Smooth muscle cell (in vitro differentiated cells): ENCODE data around the gene UCP1. TPM values are rescaled to one million over a fixed set of nuclear protein-coding genes. Genes with fewer than 3 reads are reported as not detected.

ENCODE experiments used
- DNase-seq: peaks from one replicate; lab custom pipeline; 2025; ENCODE audit not compliant: unreplicated experiment; lab: John Stamatoyannopoulos, UW
- H2AFZ ChIP-seq: fragments of 200-600 bp; sonication (generic); 2 replicates; pipeline ENCODE4 v1.6.0; 2016; ENCODE audit warnings: antibody characterized with exemption, low read depth, mild to moderate bottlenecking
- H3F3A ChIP-seq: fragments of 200-600 bp; sonication (generic); 2 replicates; pipeline ENCODE4 v1.6.0; 2017; ENCODE audit warnings: antibody characterized with exemption, low read depth
- H3K27ac ChIP-seq: fragments of 200-600 bp; sonication (generic); 2 replicates; pipeline ENCODE4 v1.5.1; 2016; ENCODE audit warnings: low read depth, mild to moderate bottlenecking
- H3K27me3 ChIP-seq: fragments of 200-600 bp; sonication (generic); 2 replicates; pipeline ENCODE4 v1.6.1; 2016; ENCODE audit warnings: low read depth, mild to moderate bottlenecking
- H3K36me3 ChIP-seq: fragments of 200-600 bp; sonication (generic); 2 replicates; pipeline ENCODE4 v1.5.1; 2016; ENCODE audit warnings: low read depth
- H3K4me1 ChIP-seq: fragments of 200-600 bp; sonication (generic); 2 replicates; pipeline ENCODE4 v1.5.1; 2016; ENCODE audit warnings: low read depth
- H3K4me2 ChIP-seq: fragments of 200-600 bp; sonication (generic); 2 replicates; pipeline ENCODE4 v1.6.0; 2016; ENCODE audit warnings: mild to moderate bottlenecking
- H3K4me3 ChIP-seq: fragments of 200-600 bp; sonication (generic); 2 replicates; pipeline ENCODE4 v1.5.1; 2016; ENCODE audit warnings: mild to moderate bottlenecking
- H3K79me2 ChIP-seq: fragments of 200-600 bp; sonication (generic); 2 replicates; pipeline ENCODE4 v1.6.0; 2016; ENCODE audit warnings: low read depth, mild to moderate bottlenecking
- H3K9ac ChIP-seq: fragments of 200-600 bp; sonication (generic); 2 replicates; pipeline ENCODE4 v1.6.0; 2016; ENCODE audit warnings: low read depth
- H3K9me3 ChIP-seq: fragments of 200-600 bp; sonication (generic); replicated peaks from 2 replicates; pipeline ENCODE4 v1.5.1; 2016; ENCODE audit warnings: low read depth
- H4K20me1 ChIP-seq: fragments of 200-600 bp; sonication (generic); 2 replicates; pipeline ENCODE4 v1.6.0; 2016; ENCODE audit warnings: low read depth
- CTCF ChIP-seq: fragments of 200-600 bp; sonication (generic); IDR thresholded peaks from 2 replicates; pipeline ENCODE4 v1.5.1; 2017; ENCODE audit warnings: borderline replicate concordance, mild to moderate bottlenecking, antibody characterized with exemption; ENCODE audit not compliant: insufficient read depth, poor library complexity, severe bottlenecking
- WGBS: methylation state at CpG from one replicate; pipeline ENCODE4 v1.1.7; 2016; ENCODE audit warnings: low lambda C conversion rate; 5-methylcytosine and 5-hydroxymethylcytosine counted together
- polyA plus RNA-seq: library from polyadenylated mRNA; unstranded; fragments of >200 nt; fragmentation: Nextera tagmentation; extraction: Ambion mirVana; gene quantifications from 2 replicates; pipeline ENCODE4 v1.2.1, GENCODE V29; 2016
- total RNA-seq: library from RNA; depleted of rRNA; stranded (reverse); fragments of >200 nt; gene quantifications from 2 replicates; pipeline ENCODE4 v1.2.3, GENCODE V29; 2014

The UCP1 gene
- total and polyA plus RNA-seq, 2 experiments from 2014 or later = 0.24 TPM; not detected in 1

- H3K36me3 ChIP-seq = peaks cover 5% of the 10 kb centered on the region
- no peaks in the 10 kb centered on the region for H3K27me3 ChIP-seq
- no peak overlapping the region for H2AFZ ChIP-seq
- H3F3A ChIP-seq = no peaks in the 10 kb centered on the region
- no peak overlapping the region for H3K9ac ChIP-seq
- WGBS = 88% methylated on average over 4 of the region's 4 CpGs
- no peak overlapping the region for H3K27ac ChIP-seq
- no peaks in the 10 kb centered on the region for H4K20me1 ChIP-seq
- H3K4me2 ChIP-seq = no peak overlapping the region
- H3K79me2 ChIP-seq = no peaks in the 10 kb centered on the region
- DNase-seq = no peak
- no peaks in the 10 kb centered on the region for H3K9me3 ChIP-seq
- H3K4me1 ChIP-seq = no peaks in the 10 kb centered on the region
- no peak for TF ChIP-seq CTCF
- H3K4me3 ChIP-seq = no peak overlapping the region
Observed at GRCh38 chr4:140533951-140534480, 34.7 kb downstream of the UCP1 start.

- no peak overlapping the region for H3K4me3 ChIP-seq
- H3K4me1 ChIP-seq = peaks cover 9% of the 10 kb centered on the region
- no peak overlapping the region for H3K9ac ChIP-seq
- no peak for DNase-seq
- H4K20me1 ChIP-seq = no peaks in the 10 kb centered on the region
- H3K9me3 ChIP-seq = no peaks in the 10 kb centered on the region
- H3K27me3 ChIP-seq = no peaks in the 10 kb centered on the region
- WGBS = 35% methylated on average over 1 of the region's 1 CpG
- no peak overlapping the region for H3K4me2 ChIP-seq
- H3K36me3 ChIP-seq = peaks cover 8% of the 10 kb centered on the region
- no peak overlapping the region for H3K27ac ChIP-seq
- H3K79me2 ChIP-seq = no peaks in the 10 kb centered on the region
- no peaks in the 10 kb centered on the region for H3F3A ChIP-seq
- no peak overlapping the region for H2AFZ ChIP-seq
- TF ChIP-seq CTCF = no peak
Observed at GRCh38 chr4:140529434-140529833, 39.3 kb downstream of the UCP1 start.

- H3F3A ChIP-seq = no peaks in the 10 kb centered on the region
- H3K4me3 ChIP-seq = peak within 1 kb of the TSS; percentile 81
- no peaks in the 10 kb centered on the region for H3K79me2 ChIP-seq
- H3K4me2 ChIP-seq = peak within 1 kb of the TSS; percentile 95
- no peaks in the 10 kb centered on the region for H3K27me3 ChIP-seq
- no peaks in the 10 kb centered on the region for H4K20me1 ChIP-seq
- H3K36me3 ChIP-seq = peaks cover 8% of the 10 kb centered on the region
- H3K4me1 ChIP-seq = peaks cover 9% of the 10 kb centered on the region
- H2AFZ ChIP-seq = peak within 1 kb of the TSS; percentile 96
- under 1% methylated on average over 65 of the region's 77 CpGs for WGBS
- H3K27ac ChIP-seq = peak within 1 kb of the TSS; percentile 33
- peak; percentile 83 for DNase-seq
- H3K9ac ChIP-seq = peak within 1 kb of the TSS; percentile 83
- H3K9me3 ChIP-seq = no peaks in the 10 kb centered on the region
- peak; percentile 90 for TF ChIP-seq CTCF
Observed at GRCh38 chr4:140523857-140524742, 44.7 kb downstream of the UCP1 start, which contains the start of gene ELMOD2. ELMOD2 (plus strand) TSS chr4:140524168; CDS start chr4:140525429, 1,261 bp downstream.
